Islet of Langerhans (tissue), 1 donor: ENCODE results near the gene TLE5.
"Not testable (repeated sequence)": the region's sequence is repeated elsewhere in the genome, so short reads cannot be mapped to it uniquely, and the experiment has no call there.

Source experiments
- FAIRE-seq: peaks from one replicate; lab custom pipeline; 2011; peaks lifted over from hg19 to GRCh38; lab: Jason Lieb, UNC

The TLE5 gene

DNA sequence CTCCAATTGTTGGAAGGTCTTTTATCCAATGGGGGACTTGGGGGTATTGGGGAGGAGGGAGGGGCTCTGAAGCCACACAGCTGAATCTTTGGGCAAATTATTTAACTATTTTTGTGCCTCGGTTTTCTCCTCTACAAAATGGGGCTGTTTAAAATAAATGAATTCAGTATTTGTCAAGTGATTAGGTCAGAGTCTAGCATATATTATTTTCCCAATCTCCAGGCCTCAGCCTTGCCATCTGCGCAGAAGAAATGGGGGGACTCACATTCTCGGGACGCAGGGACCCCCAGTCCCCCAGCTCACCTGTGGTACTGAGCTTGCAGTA, 1.5 kb downstream of the TLE5 start:
- FAIRE-seq = no peak

DNA sequence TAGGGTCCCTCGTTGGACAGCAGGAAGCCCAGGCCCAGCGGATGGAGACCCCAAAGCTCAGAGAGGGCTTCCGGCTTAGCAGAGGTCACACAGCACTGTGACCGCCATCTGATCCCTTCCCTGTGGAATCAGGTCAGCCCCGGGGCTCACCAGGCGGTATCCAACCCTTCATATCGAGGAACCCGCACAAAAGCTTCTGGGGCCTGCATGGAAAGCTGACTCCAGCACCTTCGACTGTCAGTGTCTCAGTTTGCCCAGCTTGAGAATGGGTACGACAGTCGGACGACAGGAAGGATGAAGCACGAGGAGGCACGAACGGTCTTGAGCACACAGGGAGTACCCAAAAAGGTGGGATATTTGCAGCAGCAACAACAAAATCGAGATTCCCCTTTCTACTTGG, 2.6 kb downstream of the TLE5 start:
- no peak for FAIRE-seq

DNA sequence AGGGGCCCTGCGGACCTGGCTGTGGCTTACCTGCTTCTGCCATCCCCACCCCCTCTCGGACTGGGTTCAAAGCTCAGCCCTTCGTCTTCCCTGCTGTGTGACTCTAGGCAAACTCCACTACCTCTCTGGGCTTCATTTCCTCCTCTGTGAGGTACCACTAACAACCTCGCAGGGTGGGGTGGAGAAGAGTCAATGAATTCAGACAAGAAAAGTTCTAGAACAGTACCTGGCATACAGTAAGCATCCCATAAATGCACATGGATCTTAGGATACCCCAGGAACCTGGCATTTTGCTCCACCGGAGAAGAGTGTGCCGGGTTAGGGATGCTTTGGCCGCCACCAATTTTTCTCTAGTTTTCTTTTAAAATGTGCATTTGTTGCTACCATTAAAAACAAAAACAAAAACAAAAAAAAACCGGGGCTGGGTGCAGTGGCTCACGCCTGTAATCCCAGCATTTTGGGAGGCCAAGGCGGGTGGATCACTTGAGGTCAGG, 3.4 kb downstream of the TLE5 start:
- FAIRE-seq = no peak

DNA sequence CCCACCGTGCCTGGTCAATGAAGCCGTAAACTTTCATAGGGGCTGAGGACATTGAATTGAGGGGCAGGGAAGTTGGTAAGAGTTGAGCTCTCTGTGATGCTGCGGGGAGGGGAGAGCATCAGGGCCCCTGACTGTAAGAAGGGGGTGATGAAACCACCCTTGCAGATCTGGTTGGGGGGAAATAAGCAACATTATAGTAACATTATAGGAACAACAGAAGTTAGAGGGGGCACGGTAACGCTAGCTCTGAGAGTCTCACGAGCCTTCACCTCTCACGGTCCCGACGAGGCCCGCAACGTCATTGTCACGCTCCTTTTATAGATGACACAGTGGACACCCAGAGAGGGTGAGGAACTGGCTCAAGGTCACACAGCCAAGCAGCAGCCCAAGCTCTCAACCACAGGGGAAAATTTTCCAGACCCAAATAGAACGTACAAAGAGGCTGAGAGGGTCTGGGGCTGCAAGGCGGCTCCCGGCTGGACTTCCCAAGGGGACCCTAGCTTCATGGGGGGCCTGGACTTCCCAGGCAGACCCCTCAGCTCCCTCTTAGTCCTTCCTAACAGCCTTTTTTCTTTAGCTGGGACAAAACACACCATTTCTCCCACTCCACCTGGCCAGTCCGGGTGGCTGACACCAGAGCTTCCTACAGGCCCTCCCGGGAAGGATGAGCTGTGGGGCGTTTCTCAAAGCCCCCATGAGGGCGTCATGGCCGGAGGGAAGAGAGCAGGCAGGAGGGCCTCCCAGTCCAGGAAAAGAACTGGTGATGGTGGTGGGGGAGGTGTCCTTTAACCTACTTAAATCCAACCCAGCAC, 4.1 kb downstream of the TLE5 start:
- FAIRE-seq = no peak

DNA sequence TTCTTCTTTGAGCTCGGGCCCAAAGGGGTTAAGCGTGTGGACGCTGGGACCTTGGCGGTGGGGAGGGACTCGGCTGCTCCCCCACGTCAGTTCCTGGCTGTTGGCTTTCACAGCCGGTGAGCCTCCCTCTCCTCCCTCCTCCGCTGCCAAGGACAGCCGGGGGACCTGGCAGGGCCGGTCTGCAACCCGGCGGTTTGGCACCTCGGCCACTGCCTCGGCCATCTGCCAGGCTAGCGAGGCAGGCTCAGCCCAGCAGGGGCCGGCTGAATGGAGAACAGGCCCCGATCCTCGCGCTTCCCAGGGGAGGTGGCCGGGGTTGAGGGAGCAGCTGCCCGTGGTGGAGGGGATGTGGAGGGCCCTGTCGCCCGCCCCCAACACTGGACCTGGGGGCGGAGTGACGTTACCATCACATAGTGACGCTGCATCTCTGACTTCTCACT, 5.0 kb downstream of the TLE5 start:
- no peak for FAIRE-seq

DNA sequence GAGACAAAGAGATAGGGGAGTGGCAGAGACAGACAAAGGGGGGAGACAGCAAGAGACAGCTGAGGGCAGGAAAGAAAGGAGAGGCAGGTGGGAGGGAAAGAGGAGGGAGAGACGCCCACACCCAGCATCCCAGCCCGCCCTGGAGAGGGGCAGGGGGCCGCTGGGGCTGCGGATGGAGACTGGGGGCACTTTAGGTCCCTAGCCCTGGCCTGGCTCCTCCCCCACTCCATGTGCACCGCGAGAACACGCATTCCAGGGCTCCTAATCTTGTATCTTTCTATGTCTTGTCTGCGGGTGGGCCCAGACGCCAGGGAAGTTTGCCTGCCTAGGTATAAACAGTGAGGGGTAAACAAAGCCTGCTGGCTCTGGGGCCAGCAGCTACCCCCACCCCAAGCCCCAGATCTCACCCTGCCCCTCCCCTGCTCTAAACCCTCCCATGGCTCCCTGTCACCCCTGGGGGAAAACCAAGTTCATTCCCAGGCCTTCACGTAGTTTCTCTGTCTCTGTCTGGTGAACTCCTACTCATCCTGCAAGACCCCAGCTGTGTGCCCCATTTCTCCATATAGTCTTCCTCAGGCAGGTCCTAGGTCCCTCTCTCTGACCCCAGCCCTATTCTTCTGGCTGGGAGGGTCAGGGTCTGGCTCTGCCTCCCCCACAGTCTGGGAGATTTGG, 5.7 kb downstream of the TLE5 start:
- no peak for FAIRE-seq

DNA sequence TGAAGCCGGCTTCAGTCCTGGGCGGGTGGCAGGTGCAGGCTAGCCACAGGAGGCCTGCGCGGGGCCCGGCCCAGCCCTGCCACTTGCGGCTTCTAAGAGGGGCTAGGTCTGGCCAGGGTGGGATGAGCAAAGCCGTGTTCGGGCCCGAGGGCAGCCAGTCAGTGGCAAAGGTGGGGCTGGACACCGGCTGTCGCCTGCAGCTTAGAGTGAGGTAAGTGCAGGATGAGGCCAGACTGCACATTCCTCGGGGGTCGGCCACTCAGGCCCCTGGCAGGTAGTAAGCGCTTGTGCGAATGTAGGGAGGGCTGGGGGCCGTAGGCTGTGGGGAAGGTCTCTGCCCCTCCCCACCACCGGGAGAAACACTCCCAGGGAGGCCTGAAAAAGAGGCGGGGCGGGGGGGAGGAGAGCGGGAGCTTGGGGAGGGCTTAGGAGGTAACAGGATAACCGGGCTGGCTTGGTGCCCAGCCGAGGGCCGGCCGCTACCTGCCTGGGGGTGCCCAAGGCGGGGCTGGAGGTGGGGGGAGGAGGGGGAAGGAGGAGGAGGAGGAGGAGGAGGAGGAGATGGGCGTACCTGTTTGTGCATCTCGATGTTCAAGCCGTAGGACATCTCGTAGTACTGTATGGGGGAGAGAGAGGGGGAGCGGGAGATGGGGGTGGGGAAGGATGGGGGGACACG, 6.4 kb downstream of the TLE5 start:
- no peak for FAIRE-seq

DNA sequence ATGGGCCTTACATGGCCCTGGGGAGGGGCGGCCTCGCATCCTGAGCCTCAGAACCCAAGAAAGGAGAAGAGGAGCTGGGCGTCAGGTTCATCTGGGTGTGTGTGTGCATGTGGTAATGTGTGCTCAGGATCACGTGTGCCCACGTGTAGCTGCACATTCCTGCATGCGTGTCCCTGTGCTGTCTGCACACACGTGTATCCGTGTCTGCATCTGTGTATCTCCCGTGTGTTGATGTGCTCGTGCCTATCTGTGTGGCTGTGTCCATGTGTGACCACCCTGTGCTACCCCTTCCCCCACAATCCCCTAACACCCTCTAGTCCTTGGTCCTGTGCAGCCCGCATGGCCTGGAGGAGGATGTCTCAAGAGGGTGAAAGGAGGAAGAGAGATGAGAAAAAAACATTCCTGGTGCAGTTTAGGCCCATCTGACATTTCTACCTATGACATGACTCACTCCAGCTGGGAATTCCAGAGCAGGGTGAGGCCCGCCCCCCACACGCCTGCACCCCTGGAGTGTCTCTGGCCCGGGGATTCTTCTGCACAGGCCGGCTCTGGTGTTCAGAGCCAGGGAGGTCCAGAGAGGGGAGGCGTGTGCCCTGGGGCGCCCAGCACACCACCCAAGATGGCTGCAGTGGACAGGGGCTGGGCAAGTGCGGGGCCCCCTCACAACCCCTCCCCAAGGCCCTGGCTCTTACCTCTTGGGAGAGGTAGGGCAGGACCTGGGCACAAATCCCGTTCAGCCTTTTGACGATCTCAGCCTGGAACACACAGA, 7.1 kb downstream of the TLE5 start:
- FAIRE-seq = no peak

DNA sequence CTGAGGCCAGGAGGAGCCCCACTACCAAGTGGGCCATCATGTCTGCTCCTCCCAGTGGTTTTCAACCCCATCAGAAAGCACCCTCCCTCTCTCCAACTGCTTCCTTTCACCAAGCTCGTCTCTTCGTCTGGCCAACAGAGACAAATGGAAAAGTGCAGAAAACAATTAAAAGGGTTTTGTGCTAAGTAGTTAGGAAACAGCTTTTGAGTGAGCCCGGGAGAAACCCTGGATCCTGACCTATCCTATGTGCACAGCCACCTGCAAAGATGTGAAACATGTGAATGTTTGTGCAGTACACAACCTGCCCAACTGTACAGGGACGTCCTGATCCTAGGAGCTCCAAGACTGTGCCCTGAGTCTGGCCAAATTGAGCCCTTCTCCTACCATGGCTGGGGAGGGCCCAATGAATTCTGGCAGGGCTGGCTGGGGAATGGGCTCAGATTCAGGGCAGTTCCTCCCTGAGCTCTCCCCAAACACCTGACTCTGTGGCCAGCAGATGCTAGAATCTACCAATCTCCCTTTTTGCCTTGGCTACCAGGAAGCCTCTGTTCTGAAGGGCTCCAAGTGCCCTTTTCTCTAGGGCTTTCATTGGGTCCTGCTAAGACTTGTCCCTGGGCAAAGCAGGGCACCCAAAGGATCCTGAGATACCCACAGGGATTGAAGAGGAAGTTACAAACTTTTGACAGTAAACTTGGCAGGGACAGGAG, 7.9 kb downstream of the TLE5 start:
- no peak for FAIRE-seq

DNA sequence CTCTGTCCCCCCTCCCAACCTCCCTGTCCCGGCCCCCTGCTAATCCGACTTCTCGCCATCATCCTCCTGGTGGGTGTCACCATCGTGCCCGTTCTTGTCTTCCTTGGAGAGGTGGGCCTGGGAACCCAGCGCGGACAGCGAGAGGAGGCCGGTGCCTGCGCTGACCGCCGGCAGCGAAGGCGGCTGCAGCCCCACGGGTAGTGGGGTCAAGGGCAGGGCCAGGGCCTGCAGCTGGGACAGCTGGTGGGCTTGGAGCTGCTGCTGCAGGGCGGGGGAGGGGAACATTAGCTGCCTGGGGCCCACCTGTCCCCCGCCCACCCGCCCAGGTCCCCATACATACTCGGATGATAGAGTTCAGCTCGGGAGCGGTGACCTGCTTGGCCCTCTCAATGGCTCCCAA, 8.5 kb downstream of the TLE5 start:
- no peak for FAIRE-seq

DNA sequence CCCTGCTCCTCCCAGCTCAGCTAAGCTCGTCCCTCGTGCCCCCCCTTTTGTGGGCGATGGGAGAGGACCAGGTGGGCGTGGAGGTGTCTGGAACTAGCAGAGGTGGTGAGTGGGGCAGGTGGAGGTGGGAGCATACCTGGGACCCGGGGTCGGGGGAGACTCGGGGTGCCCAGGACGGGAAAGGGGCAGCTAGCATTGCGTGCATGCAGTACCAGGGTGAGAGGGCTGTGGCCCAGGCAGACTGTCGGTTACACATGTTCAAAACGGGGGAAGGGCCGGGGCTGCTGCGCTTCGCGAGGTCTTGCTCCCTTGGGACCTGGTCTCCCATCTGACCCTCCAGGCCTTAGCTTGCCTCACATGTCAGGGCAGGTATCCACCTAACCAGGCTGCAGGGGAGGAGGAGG, 9.1 kb downstream of the TLE5 start:
- no peak for FAIRE-seq

DNA sequence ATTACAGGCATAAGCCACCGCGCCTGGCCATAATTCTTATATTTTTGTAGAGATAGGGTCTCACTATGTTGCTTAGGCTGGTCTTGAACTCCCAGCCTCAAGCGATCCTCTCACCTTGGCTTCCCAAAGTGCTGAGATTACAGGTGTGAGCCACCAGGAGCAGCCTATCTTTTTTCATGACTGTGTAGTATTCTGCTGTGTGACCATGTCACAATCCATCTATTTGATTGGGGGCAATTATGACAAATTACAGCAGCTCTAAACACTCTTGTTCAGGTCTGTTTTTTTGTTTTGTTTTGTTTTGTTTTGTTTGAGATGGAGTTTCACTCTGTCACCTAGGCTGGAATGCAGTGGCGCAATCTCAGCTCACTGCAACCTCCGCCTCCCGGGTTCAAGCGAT, 12.3 kb downstream of the TLE5 start:
- not testable (repeated sequence) for FAIRE-seq

DNA sequence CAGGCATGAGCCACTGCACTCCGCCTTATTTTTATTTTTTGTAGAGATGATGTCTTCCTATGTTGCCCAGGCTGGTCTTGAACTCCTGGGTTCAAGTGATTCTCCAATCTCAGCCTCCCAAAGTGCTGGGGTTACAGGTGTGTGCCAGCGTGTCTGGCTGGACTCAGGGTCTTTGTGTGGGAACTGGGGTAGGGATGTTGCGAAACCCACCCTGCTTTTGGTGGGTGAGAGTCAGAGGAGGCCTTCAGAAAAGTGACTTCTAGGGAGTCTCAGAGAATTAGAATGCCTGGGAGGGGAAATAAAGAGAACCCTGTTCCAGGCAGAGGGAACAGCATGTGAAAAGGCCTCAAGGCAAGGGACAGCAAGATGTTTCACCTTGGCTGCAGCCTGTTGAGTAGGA, 13.2 kb downstream of the TLE5 start:
- FAIRE-seq = no peak

DNA sequence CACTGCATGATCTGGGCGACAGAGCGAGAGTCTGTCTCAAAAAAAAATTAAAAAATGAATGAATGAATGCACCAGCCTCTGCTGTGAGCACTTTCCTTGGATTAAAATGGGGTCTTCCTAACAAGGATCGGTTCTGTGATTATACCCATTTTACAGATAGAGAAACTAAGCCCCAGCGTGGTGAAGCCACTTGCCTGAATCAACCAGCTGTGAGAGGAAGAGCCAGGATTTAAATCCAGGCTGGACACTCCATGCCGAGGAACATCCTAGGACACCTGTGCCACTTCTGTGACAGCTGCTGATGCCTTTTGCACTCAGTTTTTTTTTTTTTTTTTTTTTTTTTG, 14.1 kb downstream of the TLE5 start:
- no peak for FAIRE-seq

DNA sequence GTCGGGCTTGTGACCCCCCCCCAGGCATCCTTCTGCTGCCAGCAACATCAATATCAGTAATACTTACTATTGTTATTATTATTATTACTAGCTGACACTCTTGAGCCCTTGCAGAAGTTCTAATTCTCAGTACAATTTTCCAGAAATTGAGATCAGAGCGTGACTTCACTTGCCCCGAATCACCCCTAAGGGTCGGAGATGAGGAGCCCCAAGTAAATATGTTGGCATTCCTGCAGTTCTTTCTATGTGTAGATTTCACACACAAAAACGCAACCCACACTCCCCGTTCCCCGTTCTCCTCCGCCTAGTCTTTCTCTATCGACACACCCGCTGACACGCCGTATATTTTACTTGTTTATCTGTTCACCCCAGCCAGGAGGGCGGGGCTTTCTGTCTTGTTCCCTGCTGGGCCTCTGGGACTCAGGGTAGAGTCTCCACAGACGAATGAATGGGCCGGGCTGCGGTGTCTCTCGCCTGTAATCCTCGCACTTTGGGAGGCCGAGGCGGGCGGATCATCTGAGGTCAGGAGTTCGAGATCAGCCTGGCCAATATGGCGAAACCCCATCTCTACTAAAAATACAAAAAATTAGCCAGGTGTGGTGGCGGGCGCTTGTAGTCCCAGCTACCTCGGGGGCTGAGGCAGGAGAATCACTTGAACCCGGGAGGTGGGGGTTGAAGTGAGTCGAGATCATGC, 14.7 kb downstream of the TLE5 start:
- no peak for FAIRE-seq

DNA sequence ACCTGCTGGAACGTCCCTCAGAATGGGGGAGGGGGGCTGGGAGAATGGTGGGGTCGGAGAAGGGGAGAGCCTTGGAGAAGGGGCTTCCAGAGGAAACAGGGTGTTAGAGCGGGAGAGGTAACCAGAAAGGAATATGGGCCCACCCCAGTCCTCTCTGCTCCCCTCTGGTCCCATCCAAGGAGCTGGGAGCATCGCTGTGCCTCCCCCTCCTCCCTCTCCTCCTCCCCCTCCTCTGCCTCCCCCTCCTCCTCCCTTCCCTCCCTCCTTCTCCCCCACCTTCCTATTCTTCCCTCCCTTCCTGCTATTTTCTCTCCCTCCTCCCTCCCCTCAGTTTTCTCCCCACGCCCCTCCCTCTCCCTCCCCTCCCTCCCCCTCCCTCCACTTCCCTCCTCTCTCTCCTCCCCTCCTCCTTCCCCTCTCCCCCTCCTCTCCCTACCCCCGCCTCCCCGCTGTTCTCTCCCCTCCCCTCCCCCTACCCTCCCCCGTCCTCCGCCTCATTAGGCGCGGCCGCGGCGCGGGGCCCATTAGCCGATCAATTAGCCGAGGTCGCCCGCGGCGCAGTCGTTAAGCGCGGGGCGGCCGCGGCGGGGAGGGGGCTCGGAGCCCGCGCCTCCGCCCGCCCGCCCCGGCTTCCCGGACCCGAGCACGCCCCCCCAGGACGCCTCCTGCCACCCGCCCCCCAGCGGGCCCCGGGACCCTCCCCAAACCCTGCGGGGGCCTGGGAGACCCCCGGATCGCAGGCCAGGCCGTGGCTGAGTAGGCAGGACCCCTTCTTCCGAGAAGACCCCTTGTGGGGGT, 15.4 kb downstream of the TLE5 start:
- no peak for FAIRE-seq

DNA sequence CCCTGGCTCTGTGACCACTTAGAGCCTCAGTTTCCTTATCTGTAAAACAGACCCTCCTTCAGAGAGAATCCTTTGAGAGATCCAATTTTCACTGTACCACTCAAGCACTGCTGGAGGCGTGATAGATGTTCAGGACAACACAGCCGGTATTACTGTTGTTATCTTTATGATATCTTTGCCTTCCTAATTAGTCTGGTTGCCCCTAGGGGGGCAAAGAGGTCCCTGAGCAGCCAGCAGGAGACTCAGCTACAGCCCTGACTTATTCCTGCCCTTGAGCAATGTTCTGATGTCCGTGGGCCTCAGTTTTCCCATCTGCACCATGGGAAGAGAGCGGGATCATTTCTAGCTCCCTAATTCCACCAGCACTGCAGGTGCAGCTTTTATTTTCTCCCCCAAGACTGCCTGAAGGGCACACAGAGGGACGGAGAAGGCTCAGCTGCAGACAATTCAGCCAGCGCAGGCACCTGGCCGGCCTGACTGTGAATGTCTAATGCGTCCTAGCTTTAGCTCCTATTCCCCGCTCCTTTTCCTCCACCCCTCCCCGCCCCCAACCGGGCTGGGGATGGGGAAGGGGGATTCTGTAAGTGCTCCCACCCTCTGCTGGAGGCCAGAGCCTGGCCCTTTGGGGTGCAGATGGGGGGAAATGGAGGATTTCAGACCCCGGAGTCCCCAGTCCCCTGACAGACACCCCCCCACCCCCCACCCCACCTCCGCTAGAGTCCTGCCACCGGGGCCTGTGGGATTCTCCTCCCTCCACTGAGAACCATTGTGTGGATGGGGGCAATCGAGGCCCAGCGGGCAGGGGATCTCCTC, 16.2 kb downstream of the TLE5 start:
- no peak for FAIRE-seq

DNA sequence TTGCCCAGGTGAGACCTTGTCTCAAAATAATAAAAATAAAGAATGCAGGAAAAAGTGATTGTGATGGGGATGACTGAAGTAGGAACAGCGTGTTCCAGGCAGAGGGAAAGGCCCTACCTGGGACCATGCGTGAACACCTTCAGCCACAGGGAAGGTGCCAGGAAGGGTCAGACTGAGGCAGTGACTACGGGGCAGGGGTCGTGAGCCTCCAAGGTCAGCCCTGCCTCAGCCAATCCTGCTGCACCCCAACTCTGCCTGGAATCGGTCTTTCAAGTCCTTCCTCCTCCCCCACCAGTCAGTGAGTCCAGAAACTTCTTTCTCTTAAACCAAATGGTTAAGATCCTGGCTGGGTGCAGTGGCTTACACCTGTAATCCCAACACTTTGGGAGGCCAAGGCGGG, 17.1 kb downstream of the TLE5 start:
- no peak for FAIRE-seq

DNA sequence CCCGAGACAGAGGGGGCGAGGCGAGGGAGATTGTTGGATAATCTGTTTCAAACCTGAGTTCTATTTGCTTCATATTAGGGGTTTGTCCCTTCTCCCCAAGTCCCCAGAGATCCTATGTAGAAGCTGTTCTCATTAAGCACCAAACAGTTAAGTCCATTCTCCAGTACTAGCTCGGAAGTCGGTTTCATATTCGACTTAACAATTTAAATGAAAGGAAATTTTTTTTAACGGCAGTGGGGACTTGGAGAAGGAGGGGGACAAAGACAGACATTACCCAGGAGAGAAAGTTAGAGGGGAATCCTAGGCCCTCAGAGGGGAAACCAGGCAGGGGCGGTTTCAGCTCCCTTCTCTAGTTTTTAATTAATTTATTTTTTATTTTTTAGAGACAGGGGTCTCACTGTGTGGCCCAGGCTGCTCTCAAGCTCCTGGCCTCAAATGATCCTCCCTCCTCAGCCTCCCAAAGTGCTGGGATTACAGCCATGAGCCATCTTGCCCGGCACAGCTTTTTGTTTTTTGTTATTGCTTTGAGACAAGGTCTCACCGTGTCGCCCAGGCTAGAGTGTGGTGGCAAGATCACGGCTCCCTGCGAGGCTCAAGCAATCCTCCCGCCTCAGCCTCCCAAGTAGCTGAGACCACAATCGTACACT, 19.6 kb downstream of the TLE5 start:
- no peak for FAIRE-seq
